Lower leg skin (tissue), 4 donors: ENCODE results near the gene SETD1A. TPM values are rescaled to one million over a fixed set of nuclear protein-coding genes. Genes with fewer than 3 reads are reported as not detected.
A peak's percentile ranks its signal among the peaks of the same experiment; 100 is the strongest.

ENCODE experiments used
- DNase-seq, 2 donors: peaks; one replicate each; pipeline ENCODE4 v3.0.0-alpha.2; 2019; ENCODE audit warnings: low spot score in 2 of 2
- H3K4me3 ChIP-seq: fragments of 200-600 bp; sonication (generic); 2 replicates; pipeline ENCODE4 v1.5.1; 2017; ENCODE audit warnings: mild to moderate bottlenecking, low read depth; ENCODE audit not compliant: poor library complexity, severe bottlenecking
- CTCF ChIP-seq, 3 donors: fragments of 450-650 bp; IDR thresholded peaks; one replicate each; pipeline ENCODE4 v1.5.1; 2016; ENCODE audit warnings: antibody characterized with exemption in 3 of 3, mild to moderate bottlenecking in 3 of 3, moderate library complexity in 2 of 3
- POLR2A ChIP-seq, 2 donors: fragments of 450-650 bp; IDR thresholded peaks; one replicate each; pipeline ENCODE4 v1.6.1; 2016 to 2017; ENCODE audit warnings: antibody characterized with exemption in 2 of 2, mild to moderate bottlenecking in 1 of 2, moderate library complexity in 1 of 2
- WGBS, 2 donors: methylation state at CpG; one replicate each; pipeline ENCODE4 v1.1.5; 2018; 5-methylcytosine and 5-hydroxymethylcytosine counted together
- intact Hi-C: fragments of 100-400 bp; cut with DNase I; formaldehyde crosslinking; loops from one replicate; pipeline ENCODE4 v1.15.0; 2023; ENCODE audit warnings: low total_unique reads
- total RNA-seq, 4 donors: library from RNA; depleted of rRNA; stranded (reverse); fragments of >200 nt; gene quantifications; one replicate each; pipeline ENCODE4 v1.1.0, GENCODE V29; 2016

SETD1A gene
- total RNA-seq, 4 donors from 2014 or later, result 9.2 to 22.4 (median 10.7) TPM

- 1 to 2% methylated on average over 20 to 26 of the region's 31 CpGs for WGBS, 2 donors
- intact Hi-C loops, result no loop called here
- peak within 1 kb of the TSS; percentile 28 for H3K4me3 ChIP-seq
- peak in 1 of 2 donors; percentile 92 for DNase-seq
- TF ChIP-seq POLR2A (IDR thresholded peaks at IDR 0.05) (no peak), CTCF (IDR thresholded peaks at IDR 0.05) (no peak)
Measured at GRCh38 chr16:30923554-30924075, 33.9 kb upstream of the SETD1A start, which contains the start of gene FBXL19. Gene FBXL19 (plus strand): TSS chr16:30923572. CDS start chr16:30925755, 2,183 bp downstream.

GRCh38 chr16:30924076-30924912 lies 33.3 kb upstream of the SETD1A start:
- intact Hi-C loops, result no loop called here
- peak overlapping the region; percentile 28 for H3K4me3 ChIP-seq
- 8 to 20% methylated on average over 12 to 26 of the region's 53 CpGs for WGBS, 2 donors
- TF ChIP-seq POLR2A (IDR thresholded peaks at IDR 0.05) (no peak), CTCF (IDR thresholded peaks at IDR 0.05) (no peak)
- no peak for DNase-seq

- intact Hi-C loops, result no loop called here
- H3K4me3 ChIP-seq, result no peak overlapping the region
- TF ChIP-seq POLR2A (IDR thresholded peaks at IDR 0.05) (no peak), CTCF (IDR thresholded peaks at IDR 0.05) (no peak)
- DNase-seq, result no peak
- 59 to 63% methylated on average over 11 of the region's 11 CpGs for WGBS, 2 donors
Measured at GRCh38 chr16:30924913-30925631, 32.5 kb upstream of the SETD1A start.

GRCh38 chr16:30925632-30925987 lies 31.9 kb upstream of the SETD1A start:
- no peak overlapping the region for H3K4me3 ChIP-seq
- DNase-seq, result peak in 1 of 2 donors; percentile 89
- WGBS, 2 donors, result 88 to 90% methylated on average over 25 to 26 of the region's 26 CpGs
- TF ChIP-seq POLR2A (IDR thresholded peaks at IDR 0.05), result no peak
- no peak for TF ChIP-seq CTCF (IDR thresholded peaks at IDR 0.05)
- intact Hi-C loops, result no loop called here

GRCh38 chr16:30925995-30926811 lies 31.4 kb upstream of the SETD1A start:
- TF ChIP-seq POLR2A (IDR thresholded peaks at IDR 0.05) (no peak), CTCF (IDR thresholded peaks at IDR 0.05) (no peak)
- intact Hi-C loops, result no loop called here
- no peak for DNase-seq
- H3K4me3 ChIP-seq, result no peak overlapping the region
- 70 to 71% methylated on average over 10 of the region's 10 CpGs for WGBS, 2 donors
